ENCODE measurements around the gene TRERF1.

Gene TRERF1

GRCh38 chr6:42278131-42278853 is 173.4 kb downstream of the TRERF1 start:
- DNase-seq (ENCODE audit: low read depth in 1 of 2, low spot score in 1 of 2), result no peak

GRCh38 chr6:42276034-42276890 is 175.5 kb downstream of the TRERF1 start:
- DNase-seq (ENCODE audit: low read depth in 1 of 2, low spot score in 1 of 2), result no peak

- DNase-seq (ENCODE audit: low read depth in 1 of 2, low spot score in 1 of 2), result no peak
These were observed 176.2 kb downstream of the TRERF1 start for GRCh38 chr6:42275376-42276033.

GRCh38 chr6:42274898-42275297 is 176.8 kb downstream of the TRERF1 start:
- DNase-seq (ENCODE audit: low read depth in 1 of 2, low spot score in 1 of 2), result no peak

GRCh38 chr6:42271834-42272805 is 179.6 kb downstream of the TRERF1 start:
- no peak for DNase-seq (ENCODE audit: low read depth in 1 of 2, low spot score in 1 of 2)

- DNase-seq (ENCODE audit: low read depth in 1 of 2, low spot score in 1 of 2), result no peak
These were observed 181.7 kb downstream of the TRERF1 start for GRCh38 chr6:42269974-42270510.

GRCh38 chr6:42269553-42269952 is 182.2 kb downstream of the TRERF1 start:
- DNase-seq (ENCODE audit: low read depth in 1 of 2, low spot score in 1 of 2), result no peak

GRCh38 chr6:42268835-42269204 is 182.9 kb downstream of the TRERF1 start:
- no peak for DNase-seq (ENCODE audit: low read depth in 1 of 2, low spot score in 1 of 2)

- no peak for DNase-seq (ENCODE audit: low read depth in 1 of 2, low spot score in 1 of 2)
These were observed 183.5 kb downstream of the TRERF1 start for GRCh38 chr6:42268016-42268834.

GRCh38 chr6:42266538-42266937 is 185.2 kb downstream of the TRERF1 start:
- DNase-seq (ENCODE audit: low read depth in 1 of 2, low spot score in 1 of 2), result no peak

GRCh38 chr6:42264852-42265390 is 186.8 kb downstream of the TRERF1 start:
- DNase-seq (ENCODE audit: low read depth in 1 of 2, low spot score in 1 of 2), result no peak

GRCh38 chr6:42264162-42264851 is 187.4 kb downstream of the TRERF1 start:
- DNase-seq (ENCODE audit: low read depth in 1 of 2, low spot score in 1 of 2), result no peak

GRCh38 chr6:42263165-42263728 is 188.5 kb downstream of the TRERF1 start:
- DNase-seq (ENCODE audit: low read depth in 1 of 2, low spot score in 1 of 2), result no peak

GRCh38 chr6:42260972-42261371 is 190.8 kb downstream of the TRERF1 start:
- peak in 1 of 2 donors; percentile 39 for DNase-seq (ENCODE audit: low read depth in 1 of 2, low spot score in 1 of 2)

GRCh38 chr6:42260396-42260888 is 191.3 kb downstream of the TRERF1 start:
- DNase-seq (ENCODE audit: low read depth in 1 of 2, low spot score in 1 of 2), result no peak

GRCh38 chr6:42259841-42260395 is 191.8 kb downstream of the TRERF1 start:
- no peak for DNase-seq (ENCODE audit: low read depth in 1 of 2, low spot score in 1 of 2)

GRCh38 chr6:42259286-42259685 is 192.4 kb downstream of the TRERF1 start:
- DNase-seq (ENCODE audit: low read depth in 1 of 2, low spot score in 1 of 2), result no peak

GRCh38 chr6:42257614-42258013 is 194.1 kb downstream of the TRERF1 start:
- DNase-seq (ENCODE audit: low read depth in 1 of 2, low spot score in 1 of 2), result no peak

Data from stimulated activated CD4-positive, alpha-beta T cell treated with anti-CD3 and anti-CD28 coated beads, Interleukin-15, amount 100 ng/mL, for 1 hour (primary cell).